Measurements from ENCODE around the gene NR2F1-AS1.

NR2F1-AS1 gene

GRCh38 chr5:93590493-93590892, 9.5 kb upstream of the NR2F1-AS1 start:
- ChIA-PET CTCF (interaction anchor here (0.6 to 0.7 kb wide), 2 partner anchors 211 to 1323 kb away, joined by 3 to 4 read pairs; no protein-coding TSS in a partner anchor), POLR2A (ENCODE audit: low non-redundant PET) (no interaction called here)
- TF ChIP-seq CTCF (conservative IDR thresholded peaks at IDR 0.05; ENCODE audit: low read depth): no peak
- no peak overlapping the region for H3K27ac ChIP-seq
- no peak for DNase-seq (ENCODE audit: low spot score)

GRCh38 chr5:93589829-93590215, 8.8 kb upstream of the NR2F1-AS1 start:
- ChIA-PET POLR2A (ENCODE audit: low non-redundant PET) (no interaction called here), CTCF (no interaction called here)
- DNase-seq (ENCODE audit: low spot score): no peak
- TF ChIP-seq CTCF (conservative IDR thresholded peaks at IDR 0.05; ENCODE audit: low read depth): no peak
- no peak overlapping the region for H3K27ac ChIP-seq

- no peak overlapping the region for H3K27ac ChIP-seq
- no peak for DNase-seq (ENCODE audit: low spot score)
- CTCF ChIA-PET: no interaction called here
- no peak for TF ChIP-seq CTCF (conservative IDR thresholded peaks at IDR 0.05; ENCODE audit: low read depth)
- POLR2A ChIA-PET (ENCODE audit: low non-redundant PET): no interaction called here
Observed at GRCh38 chr5:93589152-93589828, 8.3 kb upstream of the NR2F1-AS1 start.

GRCh38 chr5:93588352-93589151, 7.5 kb upstream of the NR2F1-AS1 start:
- POLR2A ChIA-PET (ENCODE audit: low non-redundant PET): no interaction called here
- no peak for DNase-seq (ENCODE audit: low spot score)
- CTCF ChIA-PET: no interaction called here

GRCh38 chr5:93587597-93588351, 6.8 kb upstream of the NR2F1-AS1 start:
- POLR2A ChIA-PET (ENCODE audit: low non-redundant PET): interaction anchor here (0.7 kb wide), 1 partner anchor 77 kb away, joined by 5 read pairs; no protein-coding TSS in a partner anchor
- TF ChIP-seq CTCF (conservative IDR thresholded peaks at IDR 0.05; ENCODE audit: low read depth): no peak
- H3K27ac ChIP-seq: no peak overlapping the region
- CTCF ChIA-PET: interaction anchor here (0.6 to 0.7 kb wide), 2 partner anchors 527 to 1150 kb away, joined by 4 to 9 read pairs; no protein-coding TSS in a partner anchor
- no peak for DNase-seq (ENCODE audit: low spot score)

More at GRCh38 chr5:93588352-93589151, 7.5 kb upstream of the NR2F1-AS1 start:
- H3K27ac ChIP-seq: no peak overlapping the region
- no peak for TF ChIP-seq CTCF (conservative IDR thresholded peaks at IDR 0.05; ENCODE audit: low read depth)
